Choroid plexus epithelial cell (primary cell): ENCODE data around the gene PRAC1.

Experiments
- DNase-seq: peaks from one replicate; pipeline ENCODE4 v3.0.0-alpha.2; 2010; ENCODE audit warnings: low read depth
- H3K4me3 ChIP-seq: 2 replicates; pipeline ENCODE4 v1.5.1; 2011; ENCODE audit warnings: low read depth, mild to moderate bottlenecking, control low read depth, low read length, moderate library complexity
- CTCF ChIP-seq: conservative IDR thresholded peaks from 2 replicates; pipeline ENCODE4 v1.5.1; 2011; ENCODE audit warnings: low read depth, mild to moderate bottlenecking, control low read depth, inconsistent platforms, low read length, moderate library complexity

Gene PRAC1

DNA sequence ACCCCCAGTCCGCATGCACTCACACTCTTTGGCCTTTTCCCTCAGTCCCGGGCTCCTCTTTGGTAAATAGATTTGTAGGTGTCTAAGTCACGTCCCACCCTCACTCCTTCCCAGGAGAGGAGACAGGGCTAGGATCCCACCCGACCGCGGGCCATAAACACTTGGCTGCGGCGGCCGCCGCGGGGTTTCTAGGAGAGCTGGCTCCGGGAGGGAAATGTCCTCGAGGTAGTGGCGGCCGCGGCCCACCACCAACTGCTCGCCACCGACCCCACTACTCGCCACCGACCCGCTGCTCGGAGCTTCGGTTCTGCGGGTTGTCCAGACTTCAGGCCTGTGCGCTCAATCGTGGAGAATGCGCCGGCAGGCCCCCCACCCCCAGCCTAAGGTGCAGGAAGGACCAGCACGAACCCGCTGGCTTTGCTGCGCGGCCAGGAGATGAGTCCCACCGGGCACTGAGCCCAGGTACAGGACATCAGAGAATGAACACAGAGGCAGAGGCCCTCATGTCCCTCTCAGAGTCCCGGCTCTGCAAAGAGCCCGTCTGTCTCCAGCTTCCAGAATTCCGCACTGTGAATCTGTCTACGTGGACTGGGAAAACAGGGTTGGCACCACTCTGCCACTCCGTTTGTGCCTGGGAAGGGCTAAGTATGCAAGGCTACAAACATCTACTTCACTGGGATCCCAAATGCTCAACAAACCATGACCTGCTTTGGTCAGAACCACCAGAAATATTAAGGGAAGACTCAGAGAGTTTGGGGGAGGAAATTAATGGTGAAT lies 3.2 kb upstream of the PRAC1 start:
- TF ChIP-seq CTCF, result no peak
- no peak for DNase-seq
- H3K4me3 ChIP-seq, result no peak overlapping the region

DNA sequence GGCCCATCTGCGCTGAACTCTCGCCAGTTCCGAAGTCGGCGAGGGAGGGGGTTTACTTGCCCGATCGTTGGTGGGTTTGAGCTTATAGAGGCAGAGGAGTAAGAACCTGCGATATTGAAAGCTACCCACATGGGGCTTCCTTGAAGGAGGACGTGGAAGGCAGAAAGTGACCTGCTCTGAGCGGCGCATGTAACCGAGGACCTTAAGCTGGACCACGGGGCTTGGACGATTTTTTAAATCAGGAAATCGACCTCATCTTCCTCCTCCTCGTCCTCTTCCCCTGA lies 2.6 kb upstream of the PRAC1 start:
- H3K4me3 ChIP-seq, result no peak overlapping the region

DNA sequence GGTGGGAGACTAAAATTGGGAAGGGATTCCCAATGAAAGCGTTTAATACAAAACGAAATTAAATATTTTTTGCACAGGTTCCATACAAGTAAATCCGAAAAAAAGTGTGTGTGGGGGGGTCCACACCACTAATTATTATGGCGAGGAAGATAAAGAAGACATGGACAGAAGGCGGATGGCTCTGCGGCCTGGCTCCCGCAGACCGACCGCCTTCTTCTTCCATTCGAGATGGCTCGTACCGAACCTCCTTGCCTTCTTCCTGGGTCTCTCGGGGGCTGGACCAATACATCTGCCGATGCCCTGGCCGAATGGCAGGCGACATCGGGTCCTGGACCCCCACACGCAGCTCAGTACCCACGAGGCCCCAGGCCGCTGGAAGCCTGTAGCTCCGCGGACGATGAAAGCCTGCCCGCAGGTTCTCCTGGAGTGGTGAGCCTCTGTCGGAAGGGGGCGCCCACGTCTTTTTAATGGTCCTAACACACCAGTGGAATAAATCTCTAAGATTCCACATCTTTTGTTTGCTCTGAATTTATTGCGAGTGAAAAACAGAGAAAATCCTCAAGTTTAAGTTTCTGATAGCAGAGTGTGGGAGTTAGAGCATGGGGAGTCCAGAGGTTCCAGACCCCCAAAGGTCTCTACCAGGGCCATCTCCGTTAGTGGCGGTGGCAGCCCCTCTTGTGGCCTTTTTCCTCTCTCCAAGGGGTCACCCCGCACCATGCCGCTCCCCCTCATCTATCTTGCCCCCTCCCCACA lies 2.1 kb upstream of the PRAC1 start:
- peak; percentile 83 for DNase-seq
- TF ChIP-seq CTCF, result peak; percentile 80
- H3K4me3 ChIP-seq, result no peak overlapping the region

More for the DNA sequence above, 2.6 kb upstream of the PRAC1 start:
- DNase-seq, result no peak
- TF ChIP-seq CTCF, result no peak

DNA sequence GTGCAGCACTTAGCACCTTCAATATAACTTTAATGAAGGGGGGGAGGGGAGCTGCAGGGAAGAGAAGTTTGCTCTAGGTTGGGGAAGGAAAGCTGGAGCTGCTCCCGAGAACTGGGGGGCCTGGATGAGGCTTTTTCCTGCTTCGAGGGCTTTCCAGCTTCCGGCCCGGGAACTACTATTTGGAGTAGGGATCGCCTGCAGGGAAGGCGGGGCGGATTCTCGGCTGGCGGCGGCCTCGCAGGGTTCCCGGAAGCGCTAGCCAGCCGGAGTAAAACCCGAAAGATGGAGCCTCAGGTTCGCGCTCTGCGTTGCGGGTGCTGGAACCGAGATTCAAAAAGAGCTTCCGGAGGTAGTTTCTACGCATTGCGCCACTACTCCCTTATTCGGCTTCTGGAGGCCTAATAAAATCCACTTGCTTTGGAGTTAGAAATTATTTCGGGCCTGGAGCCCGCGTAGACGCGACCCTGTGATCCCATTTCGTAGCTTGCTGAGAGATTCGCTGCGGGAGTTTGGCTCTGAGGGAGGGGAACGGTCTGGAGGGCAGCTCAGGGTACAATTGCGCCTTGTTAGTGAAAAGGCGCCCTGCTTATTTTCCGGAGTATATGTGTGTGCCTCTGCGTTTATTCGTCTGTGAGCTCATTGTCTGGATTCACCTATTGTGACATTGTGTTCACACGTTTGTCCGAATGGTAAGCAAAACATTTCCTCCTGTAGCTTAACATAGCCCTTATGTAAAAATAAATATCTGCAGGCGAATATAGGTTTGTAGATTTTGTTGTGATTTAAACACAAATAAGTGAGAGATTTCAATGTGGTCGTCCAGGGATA lies 1.3 kb upstream of the PRAC1 start:
- H3K4me3 ChIP-seq, result no peak overlapping the region
- DNase-seq, result no peak
- TF ChIP-seq CTCF, result no peak

DNA sequence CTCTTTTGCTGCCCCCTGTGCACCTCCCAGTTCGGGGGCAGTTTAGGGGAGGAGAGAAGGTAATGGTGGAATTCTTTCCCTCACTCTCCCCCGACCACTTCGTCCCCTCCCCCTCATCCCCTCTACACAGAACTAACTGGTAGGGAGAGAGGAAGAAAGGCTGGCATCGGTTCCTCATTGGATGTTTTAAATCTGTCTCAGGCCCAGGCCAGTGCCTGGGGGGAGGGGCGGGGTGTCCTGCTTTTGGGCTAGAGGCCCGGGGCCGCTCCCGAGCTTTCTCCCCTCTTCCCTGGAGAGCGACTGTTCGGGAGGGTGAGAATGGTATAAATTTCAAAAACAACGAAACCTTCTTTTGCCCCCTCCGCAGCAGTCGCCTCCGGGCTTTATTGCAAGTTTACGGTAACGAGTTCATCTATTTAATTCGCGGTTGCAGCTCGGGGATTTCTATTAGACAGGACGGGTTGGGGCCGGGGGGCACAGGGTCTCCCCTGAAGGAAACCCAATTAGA lies 651 bp upstream of the PRAC1 start, which contains the start of gene PRAC2:
Gene PRAC2 (plus strand): TSS at position 271 of the 508 bp plus-strand sequence. CDS start 1,226 bp downstream, outside the sequence.
- no peak within 1 kb of the TSS for H3K4me3 ChIP-seq
- no peak for TF ChIP-seq CTCF

GRCh38 chr17:48721009-48721402 lies 1.3 kb downstream of the PRAC1 start:
- DNase-seq, result no peak
- no peak for TF ChIP-seq CTCF
- H3K4me3 ChIP-seq, result no peak overlapping the region

More for the DNA sequence above, 651 bp upstream of the PRAC1 start, which contains the start of gene PRAC2:
- DNase-seq, result no peak
